ENCODE results near the gene PSMG4. TPM values are rescaled to one million over a fixed set of nuclear protein-coding genes. Genes with fewer than 3 reads are reported as not detected.

PSMG4 gene
- total RNA-seq, 2 donors from 2014 or later: 10.0 to 21.6 TPM

DNA sequence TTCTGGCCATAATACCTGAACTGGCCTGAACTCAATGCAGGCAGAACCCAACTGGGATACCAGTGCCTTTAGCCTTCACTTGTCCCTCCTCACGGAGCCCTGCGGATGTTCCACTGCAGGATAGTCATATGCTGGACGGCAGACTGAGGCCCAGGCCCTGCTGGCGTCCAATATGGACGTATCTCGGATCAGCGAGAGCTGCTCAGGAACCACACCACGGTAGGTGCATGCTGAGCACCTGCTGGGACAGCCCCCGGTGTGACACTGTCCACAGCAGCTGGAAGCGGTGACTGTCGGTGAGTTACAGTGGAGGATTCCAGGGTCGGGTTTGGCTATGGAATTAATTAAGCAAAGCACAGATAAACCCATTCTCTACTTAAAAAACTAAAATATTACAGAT lies 48.7 kb downstream of the PSMG4 start:
- no peak overlapping the region for H3K4me3 ChIP-seq
- no peak for DNase-seq
- intact Hi-C loops (cut with DNase I): no loop called here
- H3K27me3 ChIP-seq: no peaks in the 10 kb centered on the region
- H3K9me3 ChIP-seq: no peaks in the 10 kb centered on the region
- no peak overlapping the region for H3K9ac ChIP-seq (ENCODE audit: low read depth in 2 of 2, low read length in 2 of 2)
- H3K36me3 ChIP-seq: no peaks in the 10 kb centered on the region
- no peaks in the 10 kb centered on the region for H3K4me1 ChIP-seq
- TF ChIP-seq, protein P1, sequence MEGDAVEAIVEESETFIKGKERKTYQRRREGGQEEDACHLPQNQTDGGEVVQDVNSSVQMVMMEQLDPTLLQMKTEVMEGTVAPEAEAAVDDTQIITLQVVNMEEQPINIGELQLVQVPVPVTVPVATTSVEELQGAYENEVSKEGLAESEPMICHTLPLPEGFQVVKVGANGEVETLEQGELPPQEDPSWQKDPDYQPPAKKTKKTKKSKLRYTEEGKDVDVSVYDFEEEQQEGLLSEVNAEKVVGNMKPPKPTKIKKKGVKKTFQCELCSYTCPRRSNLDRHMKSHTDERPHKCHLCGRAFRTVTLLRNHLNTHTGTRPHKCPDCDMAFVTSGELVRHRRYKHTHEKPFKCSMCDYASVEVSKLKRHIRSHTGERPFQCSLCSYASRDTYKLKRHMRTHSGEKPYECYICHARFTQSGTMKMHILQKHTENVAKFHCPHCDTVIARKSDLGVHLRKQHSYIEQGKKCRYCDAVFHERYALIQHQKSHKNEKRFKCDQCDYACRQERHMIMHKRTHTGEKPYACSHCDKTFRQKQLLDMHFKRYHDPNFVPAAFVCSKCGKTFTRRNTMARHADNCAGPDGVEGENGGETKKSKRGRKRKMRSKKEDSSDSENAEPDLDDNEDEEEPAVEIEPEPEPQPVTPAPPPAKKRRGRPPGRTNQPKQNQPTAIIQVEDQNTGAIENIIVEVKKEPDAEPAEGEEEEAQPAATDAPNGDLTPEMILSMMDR (IDR thresholded peaks at IDR 0.05): no peak
- H3K27ac ChIP-seq: no peak overlapping the region

DNA sequence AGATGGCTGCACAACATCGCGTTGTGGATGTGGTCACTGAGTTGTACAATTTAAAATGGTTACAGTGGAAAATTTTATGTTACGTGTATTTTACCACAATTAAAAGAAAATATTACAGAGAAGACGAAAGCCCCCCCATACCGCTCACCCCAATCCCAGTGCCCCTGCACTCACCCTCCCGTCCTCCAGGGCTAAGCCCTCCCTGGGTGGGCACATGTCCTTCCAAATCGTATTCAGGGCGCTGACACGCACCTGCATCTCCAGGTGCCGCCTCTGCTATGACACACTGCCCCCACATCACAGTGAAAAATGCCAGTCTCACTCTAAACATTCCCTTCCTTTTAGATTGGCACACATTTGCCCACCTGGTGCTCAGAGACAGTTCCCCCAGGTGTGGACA lies 49.4 kb downstream of the PSMG4 start:
- H3K27me3 ChIP-seq: no peaks in the 10 kb centered on the region
- no peaks in the 10 kb centered on the region for H3K4me1 ChIP-seq
- TF ChIP-seq, protein P1 (IDR thresholded peaks at IDR 0.05): no peak
- no peaks in the 10 kb centered on the region for H3K9me3 ChIP-seq
- H3K4me3 ChIP-seq: no peak overlapping the region
- H3K9ac ChIP-seq (ENCODE audit: low read depth in 2 of 2, low read length in 2 of 2): no peak overlapping the region
- intact Hi-C loops (cut with DNase I): no loop called here
- DNase-seq: no peak
- no peaks in the 10 kb centered on the region for H3K36me3 ChIP-seq
- no peak overlapping the region for H3K27ac ChIP-seq

DNA sequence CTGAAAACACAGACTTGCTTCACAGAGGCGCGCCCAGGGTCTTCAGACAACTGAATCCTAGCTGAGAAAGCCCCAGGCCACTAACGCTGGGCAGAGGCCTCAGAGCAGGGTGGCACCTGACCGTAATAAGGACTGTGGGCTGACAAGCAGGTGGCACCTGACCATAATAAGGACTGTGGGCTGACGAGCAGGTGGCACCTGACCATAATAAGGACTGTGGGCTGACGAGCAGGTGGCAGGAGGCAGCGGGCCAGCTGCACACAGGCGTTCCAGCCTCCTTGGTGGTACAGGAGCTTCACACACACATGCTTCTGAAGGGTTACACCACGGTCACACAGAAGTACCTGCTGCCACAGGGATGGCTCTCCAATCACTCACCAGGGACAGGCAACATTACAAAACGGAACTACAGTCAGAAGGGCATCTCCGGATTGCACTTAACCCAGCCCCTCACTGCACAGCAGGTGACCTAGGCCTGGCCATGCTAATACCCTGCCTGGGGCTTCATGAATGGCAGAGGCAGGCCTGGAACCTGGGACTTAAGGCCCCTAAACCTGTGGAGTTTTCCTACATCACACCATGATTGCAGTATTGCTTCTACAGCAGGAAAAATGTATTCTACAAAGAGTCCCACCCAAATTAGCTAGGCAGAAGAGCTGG lies 50.8 kb downstream of the PSMG4 start:
- Histone ChIP-seq H3K4me1 (no peaks in the 10 kb centered on the region), H3K36me3 (no peaks in the 10 kb centered on the region), H3K27ac (no peak overlapping the region), H3K4me3 (no peak overlapping the region), H3K9ac (ENCODE audit: low read depth in 2 of 2, low read length in 2 of 2) (no peak overlapping the region), H3K27me3 (no peaks in the 10 kb centered on the region), H3K9me3 (no peaks in the 10 kb centered on the region)
- TF ChIP-seq, protein P1 (IDR thresholded peaks at IDR 0.05): no peak
- DNase-seq: no peak
- intact Hi-C loops (cut with DNase I): no loop called here

GRCh38 chr6:3310051-3310448 lies 51.3 kb downstream of the PSMG4 start:
- intact Hi-C loops (cut with DNase I): no loop called here
- Histone ChIP-seq H3K4me3 (no peak overlapping the region), H3K27ac (no peak overlapping the region), H3K4me1 (no peaks in the 10 kb centered on the region), H3K36me3 (no peaks in the 10 kb centered on the region), H3K9ac (ENCODE audit: low read depth in 2 of 2, low read length in 2 of 2) (no peak overlapping the region), H3K27me3 (no peaks in the 10 kb centered on the region), H3K9me3 (no peaks in the 10 kb centered on the region)
- DNase-seq: no peak
- TF ChIP-seq, protein P1 (IDR thresholded peaks at IDR 0.05): no peak

GRCh38 chr6:3310703-3311102 lies 52.0 kb downstream of the PSMG4 start:
- no peak overlapping the region for H3K4me3 ChIP-seq
- H3K9me3 ChIP-seq: no peaks in the 10 kb centered on the region
- no peaks in the 10 kb centered on the region for H3K4me1 ChIP-seq
- no peaks in the 10 kb centered on the region for H3K36me3 ChIP-seq
- no peak for DNase-seq
- no peak overlapping the region for H3K27ac ChIP-seq
- H3K9ac ChIP-seq (ENCODE audit: low read depth in 2 of 2, low read length in 2 of 2): no peak overlapping the region
- intact Hi-C loops (cut with DNase I): no loop called here
- TF ChIP-seq, protein P1 (IDR thresholded peaks at IDR 0.05): no peak
- no peaks in the 10 kb centered on the region for H3K27me3 ChIP-seq
